A673 (cell line): Measurements from ENCODE around the gene NGEF. TPM values are rescaled to one million over a fixed set of nuclear protein-coding genes. Genes with fewer than 3 reads are reported as not detected.

Experiments used
- BruUV-seq: library from RNA; stranded (reverse); fragments of 400-500 nt; replicated peaks from 2 replicates; lab custom pipeline; 2021; lab: Mats Ljungman, UMichigan
- CTCF ChIA-PET: fragments of 300-600 bp; sonication (Branson Sonifier 250); formaldehyde crosslinking; loops from one replicate; lab custom pipeline; 2022; ENCODE audit warnings: antibody characterized with exemption; lab: Charles Lee
- POLR2A ChIA-PET: fragments of 300-600 bp; sonication (Branson Sonifier 250); formaldehyde crosslinking; loops from one replicate; lab custom pipeline; 2022; ENCODE audit warnings: antibody characterized with exemption; ENCODE audit not compliant: low non-redundant PET; lab: Charles Lee
- DNase-seq: peaks from one replicate; pipeline ENCODE4 v3.0.0-alpha.2; 2015; ENCODE audit warnings: low spot score
- H3K27ac ChIP-seq: fragments of 200-600 bp; sonication (generic); 2 replicates; pipeline ENCODE4 v1.5.1; 2016; ENCODE audit warnings: mixed run types, low read depth, mild to moderate bottlenecking, mixed read lengths, antibody characterized with exemption, low read length; ENCODE audit not compliant: poor library complexity, severe bottlenecking
- H3K27me3 ChIP-seq: fragments of 200-600 bp; sonication (generic); replicated peaks from 2 replicates; pipeline ENCODE4 v1.6.1; 2017; ENCODE audit warnings: mixed run types, low read depth, mild to moderate bottlenecking, mixed read lengths, antibody characterized with exemption, low read length; ENCODE audit not compliant: insufficient read depth, poor library complexity
- H3K36me3 ChIP-seq: fragments of 200-600 bp; sonication (generic); 2 replicates; pipeline ENCODE4 v1.6.1; 2016; ENCODE audit warnings: mixed run types, mild to moderate bottlenecking, mixed read lengths, antibody characterized with exemption, low read length; ENCODE audit not compliant: insufficient read depth, poor library complexity, severe bottlenecking
- H3K4me1 ChIP-seq: fragments of 200-600 bp; sonication (generic); 2 replicates; pipeline ENCODE4 v1.6.1; 2017; ENCODE audit warnings: mixed run types, mild to moderate bottlenecking, mixed read lengths, antibody characterized with exemption, low read length; ENCODE audit not compliant: insufficient read depth, poor library complexity, severe bottlenecking
- H3K4me3 ChIP-seq: fragments of 200-600 bp; sonication (generic); 2 replicates; pipeline ENCODE4 v1.5.1; 2016; ENCODE audit warnings: low read depth, mixed run types, mild to moderate bottlenecking, mixed read lengths, low read length; ENCODE audit not compliant: poor library complexity, severe bottlenecking
- H3K9me3 ChIP-seq: fragments of 200-600 bp; sonication (generic); 2 replicates; pipeline ENCODE4 v1.6.1; 2016; ENCODE audit warnings: mixed run types, low read depth, mild to moderate bottlenecking, mixed read lengths, antibody characterized with exemption, low read length; ENCODE audit not compliant: poor library complexity, severe bottlenecking
- EZH2 ChIP-seq: fragments of 200-600 bp; sonication (generic); IDR thresholded peaks from 2 replicates; pipeline ENCODE4 v1.6.1; 2017; ENCODE audit warnings: borderline replicate concordance, low read depth, mild to moderate bottlenecking, mixed read lengths, antibody characterized with exemption, low read length; ENCODE audit not compliant: poor library complexity, severe bottlenecking
- intact Hi-C: fragments of 100-400 bp; cut with micrococcal nuclease; formaldehyde crosslinking; loops from one replicate; pipeline ENCODE4 v1.10.0; 2022; ENCODE audit not compliant: unreplicated experiment
- total RNA-seq: library from RNA; stranded (reverse); gene quantifications from 2 replicates; pipeline ENCODE4 v1.2.3, GENCODE V29; 2021
- TF ChIP-seq, protein P1 (sequence below): fragments of 300-800, 200-600 bp; sonication (generic); conservative IDR thresholded peaks from 2 replicates; pipeline ENCODE4 v1.5.1; 2017; ENCODE audit warnings: low read depth, mild to moderate bottlenecking, antibody characterized with exemption, low read length, moderate library complexity, mixed read lengths

NGEF gene
- total RNA-seq, 1 experiment from 2014 or later: 0.69 TPM

DNA sequence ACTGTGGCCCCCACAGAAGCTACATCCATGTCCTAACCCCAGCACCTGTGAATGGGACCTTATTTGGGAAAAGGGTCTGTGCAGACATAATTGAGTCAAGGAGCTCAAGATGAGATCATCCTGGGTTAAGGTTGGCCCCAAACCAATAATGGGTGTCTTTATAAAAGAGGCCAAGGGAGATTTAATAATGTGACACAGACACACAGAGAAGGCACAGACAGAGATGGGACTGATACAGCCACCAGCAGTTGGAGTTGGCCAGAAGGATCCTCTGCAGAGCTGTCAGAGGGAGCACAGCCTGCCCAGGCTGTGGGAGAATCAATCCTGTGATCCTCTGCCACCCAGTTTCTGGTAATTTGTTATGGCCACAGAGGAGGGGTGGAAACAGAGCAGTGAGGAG lies 116.9 kb downstream of the NGEF start:
- ChIA-PET CTCF (interaction anchor here (0.5 kb wide), 1 partner anchor 41 kb away, joined by 7 read pairs; no protein-coding TSS in a partner anchor), POLR2A (no interaction called here)
- TF ChIP-seq, protein P1, sequence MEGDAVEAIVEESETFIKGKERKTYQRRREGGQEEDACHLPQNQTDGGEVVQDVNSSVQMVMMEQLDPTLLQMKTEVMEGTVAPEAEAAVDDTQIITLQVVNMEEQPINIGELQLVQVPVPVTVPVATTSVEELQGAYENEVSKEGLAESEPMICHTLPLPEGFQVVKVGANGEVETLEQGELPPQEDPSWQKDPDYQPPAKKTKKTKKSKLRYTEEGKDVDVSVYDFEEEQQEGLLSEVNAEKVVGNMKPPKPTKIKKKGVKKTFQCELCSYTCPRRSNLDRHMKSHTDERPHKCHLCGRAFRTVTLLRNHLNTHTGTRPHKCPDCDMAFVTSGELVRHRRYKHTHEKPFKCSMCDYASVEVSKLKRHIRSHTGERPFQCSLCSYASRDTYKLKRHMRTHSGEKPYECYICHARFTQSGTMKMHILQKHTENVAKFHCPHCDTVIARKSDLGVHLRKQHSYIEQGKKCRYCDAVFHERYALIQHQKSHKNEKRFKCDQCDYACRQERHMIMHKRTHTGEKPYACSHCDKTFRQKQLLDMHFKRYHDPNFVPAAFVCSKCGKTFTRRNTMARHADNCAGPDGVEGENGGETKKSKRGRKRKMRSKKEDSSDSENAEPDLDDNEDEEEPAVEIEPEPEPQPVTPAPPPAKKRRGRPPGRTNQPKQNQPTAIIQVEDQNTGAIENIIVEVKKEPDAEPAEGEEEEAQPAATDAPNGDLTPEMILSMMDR: no peak
- DNase-seq: no peak
- no peaks in the 10 kb centered on the region for H3K36me3 ChIP-seq
- H3K27ac ChIP-seq: no peak overlapping the region
- H3K27me3 ChIP-seq: no peaks in the 10 kb centered on the region
- no peaks in the 10 kb centered on the region for H3K4me1 ChIP-seq
- no peak overlapping the region for H3K4me3 ChIP-seq
- intact Hi-C loops: no loop called here
- no TSS peak for BruUV-seq
- no peaks in the 10 kb centered on the region for H3K9me3 ChIP-seq

DNA sequence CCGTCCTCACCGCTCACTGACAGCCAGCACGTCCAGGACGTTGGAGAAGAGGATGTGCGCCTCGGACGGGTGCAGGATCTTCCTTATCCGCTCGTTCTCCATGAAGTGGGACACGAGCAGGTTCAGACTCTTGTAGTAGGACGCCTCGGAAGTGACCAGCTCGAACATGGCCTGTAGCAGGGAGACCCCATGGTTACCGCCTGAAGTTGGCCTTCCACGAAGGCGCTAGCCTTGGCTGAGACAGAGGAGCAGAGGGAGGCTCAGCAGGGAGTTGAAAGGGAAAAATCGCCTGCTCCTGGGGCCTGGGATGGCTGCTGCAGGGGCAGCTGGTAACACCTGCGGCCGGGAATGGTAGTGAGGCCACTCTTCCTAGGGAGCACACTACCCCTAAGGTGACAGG lies 118.3 kb downstream of the NGEF start:
- Histone ChIP-seq H3K4me3 (no peak overlapping the region), H3K9me3 (no peaks in the 10 kb centered on the region), H3K27me3 (no peaks in the 10 kb centered on the region), H3K36me3 (no peaks in the 10 kb centered on the region), H3K4me1 (no peaks in the 10 kb centered on the region), H3K27ac (no peak overlapping the region)
- intact Hi-C loops: no loop called here
- no peak for DNase-seq
- CTCF ChIA-PET: no interaction called here
- BruUV-seq: no TSS peak
- POLR2A ChIA-PET: no interaction called here
- TF ChIP-seq, protein P1: no peak
- no peak for TF ChIP-seq EZH2

DNA sequence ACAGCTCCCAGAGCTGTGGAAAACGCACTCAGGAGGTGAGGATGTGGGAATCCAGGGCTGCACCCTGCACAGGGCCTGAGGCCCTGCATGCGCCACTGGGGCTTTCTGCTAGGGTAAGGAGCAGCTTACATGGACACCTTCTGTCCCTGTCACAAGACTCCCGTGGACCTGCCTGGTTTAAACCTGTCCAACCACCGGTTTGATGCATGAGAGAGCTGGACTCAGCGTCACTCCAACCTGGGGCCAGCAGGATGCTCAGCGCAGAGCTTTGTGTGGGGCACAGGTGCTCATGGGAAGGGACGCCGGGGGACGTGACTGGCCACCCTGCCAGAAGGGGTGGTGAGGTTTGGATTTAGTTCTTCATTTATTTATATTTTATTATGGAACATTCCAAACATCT lies 118.8 kb downstream of the NGEF start:
- H3K4me3 ChIP-seq: no peak overlapping the region
- H3K27me3 ChIP-seq: no peaks in the 10 kb centered on the region
- POLR2A ChIA-PET: no interaction called here
- H3K36me3 ChIP-seq: no peaks in the 10 kb centered on the region
- DNase-seq: no peak
- no TSS peak for BruUV-seq
- no peak for TF ChIP-seq EZH2
- TF ChIP-seq, protein P1: no peak
- no peak overlapping the region for H3K27ac ChIP-seq
- intact Hi-C loops: no loop called here
- H3K9me3 ChIP-seq: no peaks in the 10 kb centered on the region
- H3K4me1 ChIP-seq: no peaks in the 10 kb centered on the region
- CTCF ChIA-PET: no interaction called here
